ENCODE data around the gene ADAMTS3.

- TF ChIP-seq ZNF565 (CRISPR knock-in tag; conservative IDR thresholded peaks at IDR 0.05; ENCODE audit: low read depth) (no peak), TCF4 (CRISPR knock-in tag; IDR thresholded peaks at IDR 0.05; ENCODE audit: borderline replicate concordance) (no peak), ISL1 (CRISPR knock-in tag; IDR thresholded peaks at IDR 0.05) (no peak), PPARA (CRISPR knock-in tag; IDR thresholded peaks at IDR 0.05; ENCODE audit: borderline replicate concordance) (no peak), GLIS3 (CRISPR knock-in tag; IDR thresholded peaks at IDR 0.05) (no peak), PATZ1 (CRISPR knock-in tag; IDR thresholded peaks at IDR 0.05; ENCODE audit: borderline replicate concordance) (no peak), TOX (CRISPR knock-in tag; IDR thresholded peaks at IDR 0.05; ENCODE audit: borderline replicate concordance) (no peak), ZNF70 (CRISPR knock-in tag; IDR thresholded peaks at IDR 0.05) (no peak), ZFP3 (CRISPR knock-in tag; IDR thresholded peaks at IDR 0.05) (no peak), ZNF8 (CRISPR knock-in tag; IDR thresholded peaks at IDR 0.05) (no peak), CREB5 (CRISPR knock-in tag; IDR thresholded peaks at IDR 0.05; ENCODE audit: low read depth) (no peak), SNAI2 (CRISPR knock-in tag; IDR thresholded peaks at IDR 0.05) (no peak), BACH2 (CRISPR knock-in tag; IDR thresholded peaks at IDR 0.05; ENCODE audit: borderline replicate concordance) (no peak)
Observed at GRCh38 chr4:72351521-72351920, 217.5 kb downstream of the ADAMTS3 start.

Measured in SK-N-SH treated with all-trans-retinoic acid at 6 μM for 48 hours (cell line).